Duodenal mucosa (tissue), 2 donors: ENCODE data around the gene CEACAM16.
A peak's percentile ranks its signal among the peaks of the same experiment; 100 is the strongest.

Experiments
- H3K27ac ChIP-seq: one replicate; pipeline ENCODE4 v1.7.0; 2013; ENCODE audit warnings: low read depth, low read length
- H3K27me3 ChIP-seq, 2 donors: one replicate each; pipeline ENCODE4 v1.7.0; 2013; ENCODE audit warnings: low read length in 2 of 2, control low read depth in 1 of 2; ENCODE audit not compliant: insufficient read depth in 2 of 2, control insufficient read depth in 1 of 2
- H3K36me3 ChIP-seq, 2 donors: one replicate each; pipeline ENCODE4 v1.7.0; 2013; ENCODE audit warnings: low read length in 2 of 2, control low read depth in 1 of 2; ENCODE audit not compliant: insufficient read depth in 2 of 2, control insufficient read depth in 1 of 2
- H3K4me1 ChIP-seq, 2 donors: one replicate each; pipeline ENCODE4 v1.7.0; 2013; ENCODE audit warnings: low read length in 2 of 2, control low read depth in 1 of 2; ENCODE audit not compliant: insufficient read depth in 2 of 2, control insufficient read depth in 1 of 2
- H3K4me3 ChIP-seq, 2 donors: one replicate each; pipeline ENCODE4 v1.7.0; 2013; ENCODE audit warnings: low read length in 2 of 2, low read depth in 1 of 2
- H3K9ac ChIP-seq, 2 donors: one replicate each; pipeline ENCODE4 v1.7.0; 2013; ENCODE audit warnings: low read length in 2 of 2, low read depth in 1 of 2
- H3K9me3 ChIP-seq, 2 donors: one replicate each; pipeline ENCODE4 v1.7.0; 2013; ENCODE audit warnings: low read length in 2 of 2, control low read depth in 1 of 2; ENCODE audit not compliant: control insufficient read depth in 1 of 2

The CEACAM16 gene

GRCh38 chr19:44723952-44724319, 25.0 kb downstream of the CEACAM16 start:
- Histone ChIP-seq H3K9ac (peak overlapping the region; percentile 23 to 70), H3K27ac (peak overlapping the region; percentile 23), H3K9me3 (no peaks in the 10 kb centered on the region), H3K36me3 (no peaks in the 10 kb centered on the region), H3K4me1 (peaks cover 36 to 37% of the 10 kb centered on the region in 2 donors), H3K4me3 (peak overlapping the region in 1 of 2 donors; percentile 33), H3K27me3 (no peaks in the 10 kb centered on the region)

DNA sequence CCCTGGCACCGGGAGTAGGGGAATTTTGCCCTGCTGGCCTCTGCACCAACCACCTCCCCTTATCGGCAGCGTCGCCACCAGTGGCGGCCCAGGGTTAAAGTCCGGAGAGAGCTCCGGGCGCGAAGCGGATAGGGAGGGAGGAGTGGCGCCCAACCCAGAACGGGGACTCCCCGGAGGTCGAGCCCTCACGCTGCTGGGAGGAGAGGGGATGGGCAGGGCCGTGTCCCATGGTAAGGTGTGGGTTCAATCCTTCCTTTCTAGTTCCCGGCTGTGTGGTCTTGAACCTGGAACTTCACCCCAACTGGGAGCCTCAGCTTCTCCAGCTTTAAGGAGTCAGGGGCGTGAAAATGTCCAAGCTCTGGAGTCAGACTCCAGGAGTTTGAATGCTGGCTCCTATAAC, 26.3 kb downstream of the CEACAM16 start:
- Histone ChIP-seq H3K9ac (peak overlapping the region; percentile 20 to 40), H3K4me1 (peaks cover 31 to 32% of the 10 kb centered on the region in 2 donors), H3K4me3 (peak overlapping the region in 1 of 2 donors; percentile 28), H3K9me3 (no peaks in the 10 kb centered on the region), H3K27me3 (no peaks in the 10 kb centered on the region), H3K36me3 (no peaks in the 10 kb centered on the region), H3K27ac (peak overlapping the region; percentile 47)

- Histone ChIP-seq H3K4me1 (peaks cover 31 to 32% of the 10 kb centered on the region in 2 donors), H3K36me3 (no peaks in the 10 kb centered on the region), H3K9ac (peak overlapping the region; percentile 20 to 40), H3K27ac (peak overlapping the region; percentile 47), H3K4me3 (peak overlapping the region in 1 of 2 donors; percentile 28), H3K9me3 (no peaks in the 10 kb centered on the region), H3K27me3 (no peaks in the 10 kb centered on the region)
These were observed 26.7 kb downstream of the CEACAM16 start for GRCh38 chr19:44725684-44726083.

- Histone ChIP-seq H3K36me3 (no peaks in the 10 kb centered on the region), H3K4me3 (no peak overlapping the region), H3K4me1 (peaks cover 31 to 32% of the 10 kb centered on the region in 2 donors), H3K27ac (peak overlapping the region; percentile 55), H3K9me3 (no peaks in the 10 kb centered on the region), H3K27me3 (no peaks in the 10 kb centered on the region), H3K9ac (no peak overlapping the region)
These were observed 27.5 kb downstream of the CEACAM16 start for GRCh38 chr19:44726465-44726864.

DNA sequence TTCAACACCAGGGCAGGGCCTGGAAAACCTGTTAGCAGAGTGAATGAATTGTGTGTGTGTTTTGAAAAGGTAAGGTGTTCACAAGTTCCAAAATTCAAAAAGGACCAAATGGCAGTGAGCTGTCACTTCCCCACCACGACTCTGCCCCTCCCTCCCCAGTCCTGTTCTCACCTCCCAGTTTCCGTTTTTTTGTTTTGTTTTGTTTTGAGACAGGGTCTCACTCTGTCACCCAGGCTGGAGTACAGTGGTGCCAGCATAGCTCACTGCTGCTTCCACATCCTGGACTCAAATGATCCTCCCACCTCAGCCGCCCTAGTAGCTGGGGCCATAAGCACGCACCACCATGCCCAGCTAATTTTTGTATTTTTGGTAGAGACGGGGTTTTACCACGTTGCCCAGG, 29.2 kb downstream of the CEACAM16 start:
- Histone ChIP-seq H3K36me3 (no peaks in the 10 kb centered on the region), H3K9me3 (no peaks in the 10 kb centered on the region), H3K27ac (no peak overlapping the region), H3K9ac (no peak overlapping the region), H3K4me1 (peaks cover 22 to 23% of the 10 kb centered on the region in 2 donors), H3K4me3 (no peak overlapping the region), H3K27me3 (no peaks in the 10 kb centered on the region)

GRCh38 chr19:44729516-44730033, 30.6 kb downstream of the CEACAM16 start:
- H3K9ac ChIP-seq = no peak overlapping the region
- no peaks in the 10 kb centered on the region for H3K27me3 ChIP-seq
- H3K4me1 ChIP-seq = peaks cover 13 to 14% of the 10 kb centered on the region in 2 donors
- no peaks in the 10 kb centered on the region for H3K9me3 ChIP-seq
- no peak overlapping the region for H3K27ac ChIP-seq
- H3K4me3 ChIP-seq = no peak overlapping the region
- no peaks in the 10 kb centered on the region for H3K36me3 ChIP-seq

GRCh38 chr19:44731081-44731480, 32.1 kb downstream of the CEACAM16 start:
- H3K9ac ChIP-seq = no peak overlapping the region
- H3K36me3 ChIP-seq = no peaks in the 10 kb centered on the region
- H3K27me3 ChIP-seq = no peaks in the 10 kb centered on the region
- H3K9me3 ChIP-seq = no peaks in the 10 kb centered on the region
- no peak overlapping the region for H3K4me3 ChIP-seq
- H3K27ac ChIP-seq = no peak overlapping the region
- H3K4me1 ChIP-seq = peaks cover 2 to 11% of the 10 kb centered on the region in 2 donors

- Histone ChIP-seq H3K9me3 (no peaks in the 10 kb centered on the region), H3K36me3 (no peaks in the 10 kb centered on the region), H3K27ac (no peak overlapping the region), H3K4me1 (peaks cover 0 to 11% of the 10 kb centered on the region in 2 donors), H3K27me3 (no peaks in the 10 kb centered on the region), H3K9ac (no peak overlapping the region), H3K4me3 (no peak overlapping the region)
These were observed 32.7 kb downstream of the CEACAM16 start for GRCh38 chr19:44731622-44732021.

DNA sequence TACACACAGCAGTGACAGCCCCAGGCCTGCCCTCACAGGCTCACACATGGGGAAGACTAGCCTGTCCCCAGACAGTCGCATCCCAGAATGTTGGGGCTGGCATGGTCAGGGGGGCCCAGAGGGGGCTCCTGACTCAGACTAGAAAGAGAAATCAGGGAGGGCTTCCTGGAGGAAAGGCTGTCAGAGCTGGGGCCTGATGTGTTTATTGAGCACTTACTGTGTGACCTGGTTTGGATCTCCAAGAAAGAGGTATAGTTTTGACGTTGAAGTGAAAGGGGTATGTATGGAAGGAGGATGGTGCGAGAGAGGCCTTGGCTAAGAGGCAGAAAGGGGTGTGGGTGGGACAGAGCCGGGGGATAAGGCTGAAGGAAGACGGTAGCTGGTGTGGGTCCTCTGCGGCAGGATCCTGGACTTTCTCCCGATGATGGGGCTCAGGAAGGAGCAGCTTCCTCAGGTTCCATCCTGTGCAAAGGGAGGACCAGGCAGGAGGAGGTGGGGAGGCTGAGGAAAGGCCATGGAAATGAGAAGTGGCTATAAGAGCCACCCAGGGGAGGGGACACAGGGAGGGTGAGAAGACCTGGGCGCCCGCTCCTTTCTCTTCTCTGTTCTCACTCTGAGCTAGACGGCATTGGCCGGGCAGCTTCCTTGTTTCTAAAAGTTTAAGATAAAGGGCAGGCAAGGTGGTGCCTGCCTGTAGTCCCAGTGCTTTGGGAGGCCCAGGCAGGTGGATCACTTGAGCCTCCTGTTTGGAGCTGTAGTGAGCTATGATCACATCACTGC, 33.5 kb downstream of the CEACAM16 start:
- Histone ChIP-seq H3K4me1 (peaks cover 0 to 14% of the 10 kb centered on the region in 2 donors), H3K27ac (no peak overlapping the region), H3K9me3 (no peaks in the 10 kb centered on the region), H3K27me3 (no peaks in the 10 kb centered on the region), H3K9ac (no peak overlapping the region), H3K4me3 (no peak overlapping the region), H3K36me3 (no peaks in the 10 kb centered on the region)

DNA sequence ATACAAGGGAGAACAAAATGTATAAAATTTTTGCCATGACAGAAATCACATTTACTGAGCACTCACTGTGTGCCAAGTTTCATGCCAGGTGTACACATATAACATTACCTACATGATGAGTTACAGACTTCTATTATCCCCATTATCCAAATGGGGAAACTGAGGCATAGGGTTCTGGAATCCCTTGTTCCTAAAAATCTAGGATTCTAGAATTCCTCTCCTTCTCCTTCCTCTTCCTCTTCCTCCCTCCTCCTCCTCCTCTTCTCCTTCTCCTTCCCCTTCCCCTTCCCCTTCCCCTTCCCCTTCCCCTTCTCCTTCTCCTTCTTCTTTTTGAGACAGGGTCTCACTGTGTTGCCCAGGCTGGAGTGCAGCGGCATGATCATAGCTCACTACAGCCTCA, 35.4 kb downstream of the CEACAM16 start:
- H3K27me3 ChIP-seq = no peaks in the 10 kb centered on the region
- no peak overlapping the region for H3K27ac ChIP-seq
- H3K4me1 ChIP-seq = peaks cover 11 to 32% of the 10 kb centered on the region in 2 donors
- no peak overlapping the region for H3K9ac ChIP-seq
- H3K4me3 ChIP-seq = no peak overlapping the region
- no peaks in the 10 kb centered on the region for H3K9me3 ChIP-seq
- no peaks in the 10 kb centered on the region for H3K36me3 ChIP-seq
